Pancreas (tissue), 10 donors: ENCODE measurements around the gene SNX6. TPM values are rescaled to one million over a fixed set of nuclear protein-coding genes. Genes with fewer than 3 reads are reported as not detected.

Experiments
- ATAC-seq, 4 donors: fragments of 200-7000 bp; cut with Tn5 transposase; one replicate each; pipeline versions ENCODE4 v1.8.0 to v1.9.1; 2020; ENCODE audit warnings: mild to moderate bottlenecking in 4 of 4, moderate library complexity in 4 of 4
- DNase-seq, 6 donors: peaks; one replicate each; pipeline ENCODE4 v3.0.0-alpha.2; 2020
- FAIRE-seq: peaks from 2 replicates; lab custom pipeline; 2012; peaks lifted over from hg19 to GRCh38; lab: Jason Lieb, UNC
- H3K27ac ChIP-seq, 4 donors: fragments of 200-600 bp; sonication (generic); 1 replicate in 3 of 4; 2 replicates in 1 of 4; pipeline versions ENCODE4 v1.5.0 to v1.8.0; 2020
- H3K27me3 ChIP-seq, 4 donors: fragments of 200-600 bp; one replicate each; pipeline ENCODE4 v1.8.0; 2021
- H3K36me3 ChIP-seq, 3 donors: fragments of 200-600 bp; sonication (generic) in 1 of 3; one replicate each; pipeline versions ENCODE4 v1.5.0 to v1.8.0; 2020 to 2021
- H3K4me1 ChIP-seq, 3 donors: fragments of 200-600 bp; one replicate each; pipeline ENCODE4 v1.8.0; 2021
- H3K4me3 ChIP-seq, 4 donors: fragments of 200-600 bp; sonication (generic) in 2 of 4; one replicate each; pipeline versions ENCODE4 v1.5.0 to v1.8.0; 2020 to 2021
- H3K9me3 ChIP-seq, 4 donors: fragments of 200-600 bp; one replicate each; pipeline ENCODE4 v1.8.0; 2021
- WGBS, 2 donors: extraction: QIAGEN DNeasy Blood & Tissue Kit; methylation state at CpG; one replicate each; pipeline ENCODE4 v1.1.7; 2013; 5-methylcytosine and 5-hydroxymethylcytosine counted together
- intact Hi-C, 3 donors: fragments of 100-400 bp; cut with DNase I; formaldehyde crosslinking; loops; one replicate each; pipeline versions ENCODE4 v1.11.1 to v1.14.2; 2022
- polyA plus RNA-seq, 2 donors: library from polyadenylated mRNA; stranded (reverse); fragments of 200-250 nt; gene quantifications; one replicate each; pipeline ENCODE4 v1.2.3, GENCODE V29; 2013
- total RNA-seq, 6 donors: library from RNA; stranded (reverse); fragmentation: NEBNext Ultra II Directional in 4 of 6; extraction: Animal tissue kit (Norgen Biotek cat#: 25700) in 4 of 6; gene quantifications; one replicate each; pipeline versions ENCODE4 v1.2.1 to v1.2.4, GENCODE V29; 2021 to 2023
- TF ChIP-seq, protein P1 (sequence below), 4 donors: fragments of 200-600 bp; sonication (generic) in 3 of 4; IDR thresholded peaks; one replicate each; pipeline versions ENCODE4 v1.5.0 to v1.8.0; 2021; ENCODE audit warnings: antibody characterized with exemption in 4 of 4
- donor health status: healthy with polysubstance abuse.
- donor health status: DM: no; HTN: no; CAD: no; lungs with moderate emphysema.
- donor health status: DM: no; HTN: no; CAD: no.
- donor health status: control.
- donor health status: control.
- donor health status: Bipolar disorder and iron deficiency.
- donor health status: DM: yes; HTN: yes; CAD: no.
- donor health status: DM: no; HTN: no; CAD: no.
- donor health status: DM: no; HTN: no; CAD: no.
- donor health status: DM: yes; HTN: yes; CAD: no.

The SNX6 gene
- total and polyA plus RNA-seq, 8 donors: 10.2 to 35.8 (median 17.5) TPM

GRCh38 chr14:34616360-34616759 lies 13.6 kb downstream of the SNX6 start:
- intact Hi-C loops: no loop called here
- Histone ChIP-seq H3K4me1 (no peaks in the 10 kb centered on the region), H3K27me3 (no peaks in the 10 kb centered on the region), H3K4me3 (no peak overlapping the region), H3K27ac (no peak overlapping the region), H3K36me3 (no peaks in the 10 kb centered on the region), H3K9me3 (no peaks in the 10 kb centered on the region)
- ATAC-seq: no peak
- WGBS, 2 donors: 93 to 96% methylated on average over 6 of the region's 6 CpGs
- TF ChIP-seq, protein P1, sequence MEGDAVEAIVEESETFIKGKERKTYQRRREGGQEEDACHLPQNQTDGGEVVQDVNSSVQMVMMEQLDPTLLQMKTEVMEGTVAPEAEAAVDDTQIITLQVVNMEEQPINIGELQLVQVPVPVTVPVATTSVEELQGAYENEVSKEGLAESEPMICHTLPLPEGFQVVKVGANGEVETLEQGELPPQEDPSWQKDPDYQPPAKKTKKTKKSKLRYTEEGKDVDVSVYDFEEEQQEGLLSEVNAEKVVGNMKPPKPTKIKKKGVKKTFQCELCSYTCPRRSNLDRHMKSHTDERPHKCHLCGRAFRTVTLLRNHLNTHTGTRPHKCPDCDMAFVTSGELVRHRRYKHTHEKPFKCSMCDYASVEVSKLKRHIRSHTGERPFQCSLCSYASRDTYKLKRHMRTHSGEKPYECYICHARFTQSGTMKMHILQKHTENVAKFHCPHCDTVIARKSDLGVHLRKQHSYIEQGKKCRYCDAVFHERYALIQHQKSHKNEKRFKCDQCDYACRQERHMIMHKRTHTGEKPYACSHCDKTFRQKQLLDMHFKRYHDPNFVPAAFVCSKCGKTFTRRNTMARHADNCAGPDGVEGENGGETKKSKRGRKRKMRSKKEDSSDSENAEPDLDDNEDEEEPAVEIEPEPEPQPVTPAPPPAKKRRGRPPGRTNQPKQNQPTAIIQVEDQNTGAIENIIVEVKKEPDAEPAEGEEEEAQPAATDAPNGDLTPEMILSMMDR (IDR thresholded peaks at IDR 0.05): no peak
- no peak for FAIRE-seq
- DNase-seq: no peak

DNA sequence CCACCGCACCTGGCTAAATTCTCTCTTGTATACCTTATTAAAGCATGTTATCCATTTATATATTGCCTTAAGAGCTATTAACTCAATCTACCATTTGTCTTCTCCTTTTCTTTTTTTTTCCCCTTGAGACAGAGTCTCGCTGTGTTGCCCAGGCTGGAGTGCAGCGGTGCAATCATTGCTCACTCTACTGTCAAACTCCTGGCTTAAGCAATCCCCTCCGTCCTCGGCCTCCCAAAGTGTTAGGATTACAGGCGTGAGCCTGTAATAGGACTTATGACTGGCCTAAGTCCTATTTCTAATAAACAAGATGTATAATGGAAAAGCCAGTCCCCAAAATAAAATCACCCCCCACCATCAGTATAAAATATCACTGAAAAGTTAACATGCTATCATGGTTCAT lies 14.4 kb downstream of the SNX6 start:
- no peaks in the 10 kb centered on the region for H3K36me3 ChIP-seq
- 96 to 97% methylated on average over 6 of the region's 6 CpGs for WGBS, 2 donors
- DNase-seq: no peak
- no peaks in the 10 kb centered on the region for H3K4me1 ChIP-seq
- H3K27me3 ChIP-seq: no peaks in the 10 kb centered on the region
- ATAC-seq: no peak
- no peaks in the 10 kb centered on the region for H3K9me3 ChIP-seq
- TF ChIP-seq, protein P1 (IDR thresholded peaks at IDR 0.05): no peak
- H3K27ac ChIP-seq: no peak overlapping the region
- no peak overlapping the region for H3K4me3 ChIP-seq
- intact Hi-C loops: no loop called here
- FAIRE-seq: no peak

GRCh38 chr14:34614638-34615037 lies 15.3 kb downstream of the SNX6 start:
- WGBS, 2 donors: 97% methylated on average over 4 of the region's 4 CpGs
- no peak for ATAC-seq
- Histone ChIP-seq H3K36me3 (no peaks in the 10 kb centered on the region), H3K27ac (no peak overlapping the region), H3K27me3 (no peaks in the 10 kb centered on the region), H3K9me3 (no peaks in the 10 kb centered on the region), H3K4me3 (no peak overlapping the region), H3K4me1 (no peaks in the 10 kb centered on the region)
- no peak for FAIRE-seq
- DNase-seq: no peak
- TF ChIP-seq, protein P1 (IDR thresholded peaks at IDR 0.05): no peak
- intact Hi-C loops: no loop called here

- ATAC-seq: no peak
- no peaks in the 10 kb centered on the region for H3K27me3 ChIP-seq
- H3K4me1 ChIP-seq: no peaks in the 10 kb centered on the region
- intact Hi-C loops: no loop called here
- H3K9me3 ChIP-seq: no peaks in the 10 kb centered on the region
- H3K27ac ChIP-seq: no peak overlapping the region
- H3K4me3 ChIP-seq: no peak overlapping the region
- H3K36me3 ChIP-seq: peaks cover 0 to 22% (median 17%) of the 10 kb centered on the region in 3 donors
- TF ChIP-seq, protein P1 (IDR thresholded peaks at IDR 0.05): no peak
- no peak for DNase-seq
- 72 to 83% methylated on average over 3 of the region's 3 CpGs for WGBS, 2 donors
- no peak for FAIRE-seq
Observed at GRCh38 chr14:34610101-34610500, 19.8 kb downstream of the SNX6 start.

DNA sequence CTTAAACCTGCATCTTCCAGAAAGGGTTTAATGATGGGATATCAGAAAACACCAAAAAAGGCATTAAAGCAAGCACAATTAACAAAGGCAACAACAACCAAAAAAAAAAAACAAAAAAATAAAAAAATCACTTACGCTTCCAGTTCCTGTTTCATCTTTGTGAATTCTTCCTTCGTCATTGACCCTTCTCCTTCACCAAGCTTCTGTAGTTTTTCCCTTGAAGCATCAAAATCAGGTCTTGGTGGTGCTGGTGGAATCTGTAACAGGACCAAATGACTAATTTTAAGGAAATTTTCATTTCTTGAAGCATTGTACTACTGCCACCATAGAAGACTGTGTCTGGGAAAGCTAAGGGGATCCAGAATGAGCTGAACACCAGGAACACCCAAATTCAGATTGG lies 24.5 kb downstream of the SNX6 start:
- Histone ChIP-seq H3K36me3 (peaks cover 0 to 64% (median 17%) of the 10 kb centered on the region in 3 donors), H3K9me3 (no peaks in the 10 kb centered on the region), H3K4me3 (no peak overlapping the region), H3K27ac (no peak overlapping the region), H3K4me1 (no peaks in the 10 kb centered on the region), H3K27me3 (no peaks in the 10 kb centered on the region)
- no peak for DNase-seq
- intact Hi-C loops: no loop called here
- TF ChIP-seq, protein P1 (IDR thresholded peaks at IDR 0.05): no peak
- no peak for FAIRE-seq
- WGBS, 2 donors: 92 to 97% methylated on average over 2 of the region's 2 CpGs
- ATAC-seq: no peak
